ENCODE results near the gene PRLHR.

The PRLHR gene

DNA sequence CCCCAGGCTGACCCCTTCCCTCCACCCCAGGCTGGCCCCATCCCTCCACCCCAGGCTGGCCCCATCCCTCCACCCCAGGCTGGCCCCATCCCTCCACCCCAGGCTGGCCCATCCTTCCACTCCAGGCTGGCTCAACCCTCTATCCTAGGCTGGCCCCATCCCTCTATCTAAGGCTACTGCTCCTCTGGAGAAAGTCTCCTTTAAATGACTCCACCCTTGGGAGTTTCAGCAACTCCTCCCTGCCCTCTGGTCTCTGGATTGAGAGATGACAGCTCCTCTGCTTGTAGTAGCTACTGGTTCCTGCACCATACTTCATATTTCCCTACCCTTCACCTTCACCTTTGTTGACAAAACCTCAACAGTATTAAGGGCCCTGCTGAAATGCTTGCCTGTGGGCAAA lies 8.5 kb downstream of the PRLHR start:
- DNase-seq = no peak

GRCh38 chr10:118585794-118586193 lies 9.7 kb downstream of the PRLHR start:
- DNase-seq = no peak

DNA sequence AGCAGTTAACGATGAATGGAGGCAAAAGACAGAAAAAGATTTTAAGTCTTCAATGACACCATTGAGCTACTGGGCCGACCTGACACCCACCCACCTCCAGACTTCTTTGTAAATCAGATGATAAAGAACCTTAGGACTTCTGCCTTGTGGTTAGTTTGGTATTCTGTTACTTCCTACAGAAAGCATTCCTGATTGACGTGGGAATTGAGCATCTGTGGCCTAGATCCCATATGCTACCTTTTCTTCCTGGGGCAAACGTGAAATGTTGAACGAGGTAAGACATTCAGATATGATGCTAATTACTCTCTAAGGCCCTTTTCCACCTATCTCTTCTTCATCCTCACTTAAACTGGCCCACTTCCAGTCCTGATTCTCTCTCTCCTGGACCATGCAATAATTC lies 10.2 kb downstream of the PRLHR start:
- no peak for DNase-seq

- no peak for DNase-seq
Measured at GRCh38 chr10:118584181-118584954, 11.1 kb downstream of the PRLHR start.

DNA sequence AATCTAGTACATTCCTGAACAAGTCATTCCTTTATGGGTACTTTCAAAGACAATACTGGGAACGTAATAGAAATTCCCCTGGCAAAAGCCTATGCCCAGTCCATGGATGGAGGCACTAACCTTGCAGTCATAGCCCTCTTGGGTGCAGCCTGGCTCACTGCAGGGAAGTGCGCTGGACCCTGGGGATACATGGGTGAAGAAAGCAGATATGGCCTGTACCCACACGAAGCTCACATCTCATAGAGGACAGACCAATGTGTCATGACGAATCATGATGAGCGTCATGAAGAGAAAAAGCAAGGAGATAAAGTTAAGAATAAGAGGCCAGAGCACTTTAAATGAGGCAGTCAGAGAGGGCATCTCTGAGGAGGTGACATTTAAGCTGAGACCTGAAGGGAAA lies 11.8 kb downstream of the PRLHR start:
- DNase-seq = no peak

- DNase-seq = no peak
Measured at GRCh38 chr10:118582511-118582910, 12.9 kb downstream of the PRLHR start.

DNA sequence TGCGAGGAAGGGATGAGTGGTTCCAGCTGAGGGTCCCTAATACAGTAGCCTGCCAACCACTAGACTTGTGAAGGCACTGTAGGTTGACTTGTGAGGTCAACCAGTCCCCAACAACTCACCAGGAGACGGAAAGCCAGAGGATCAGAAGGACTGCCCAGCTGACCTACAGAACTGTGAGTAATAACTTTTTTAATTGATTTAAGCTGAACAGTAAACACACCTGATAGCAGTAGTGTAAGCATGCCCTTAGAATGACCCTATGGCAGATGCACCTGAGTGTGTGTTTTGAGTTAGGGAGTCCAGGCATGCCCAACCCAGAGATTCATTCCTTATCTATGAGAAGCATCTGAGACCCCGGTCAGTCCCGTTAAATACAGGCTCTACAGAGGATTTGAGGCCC lies 14.1 kb downstream of the PRLHR start:
- DNase-seq = no peak

- no peak for DNase-seq
Measured at GRCh38 chr10:118580702-118581101, 14.7 kb downstream of the PRLHR start.

DNA sequence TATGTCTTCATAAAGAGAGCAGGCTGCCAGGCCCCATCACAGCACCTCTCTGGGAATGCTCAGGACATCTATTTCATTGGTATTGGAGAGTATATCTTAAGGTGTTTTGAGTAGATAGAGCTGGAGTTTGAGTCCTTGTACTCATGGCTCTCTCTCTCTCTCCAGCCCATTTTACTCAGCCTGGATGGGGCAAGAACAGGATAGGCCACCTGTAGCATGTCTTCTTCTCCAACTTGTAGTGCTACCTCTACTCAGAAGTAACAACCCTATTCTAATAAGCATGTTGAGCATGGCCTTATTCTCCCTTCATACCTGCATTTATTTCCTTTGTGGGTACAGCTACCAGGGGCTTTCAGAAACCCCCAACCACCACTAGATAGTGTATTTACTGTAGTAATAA lies 21.9 kb downstream of the PRLHR start:
- no peak for DNase-seq

GRCh38 chr10:118572256-118573041 lies 23.0 kb downstream of the PRLHR start:
- DNase-seq = no peak

DNA sequence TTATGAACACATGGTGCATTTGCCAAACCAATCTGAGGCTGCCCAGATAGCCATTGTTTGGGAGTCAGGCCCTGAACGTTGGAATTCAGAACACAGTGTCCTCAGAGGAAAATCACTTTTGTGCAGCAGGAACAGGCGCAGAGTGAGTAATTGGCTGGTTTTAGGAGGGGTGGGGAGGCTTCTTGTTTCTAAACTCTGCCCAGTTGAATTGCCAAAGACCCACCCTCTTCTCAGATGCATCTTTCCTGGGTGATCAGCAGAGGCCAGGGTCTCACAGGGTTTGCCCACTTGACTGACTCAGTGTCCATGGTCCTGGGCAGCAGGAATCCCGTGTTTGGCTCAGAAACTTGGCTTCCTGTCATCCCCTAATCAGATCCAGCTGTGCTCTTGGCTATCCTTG lies 24.3 kb downstream of the PRLHR start:
- no peak for DNase-seq

- no peak for DNase-seq
Measured at GRCh38 chr10:118570591-118570990, 24.9 kb downstream of the PRLHR start.

DNA sequence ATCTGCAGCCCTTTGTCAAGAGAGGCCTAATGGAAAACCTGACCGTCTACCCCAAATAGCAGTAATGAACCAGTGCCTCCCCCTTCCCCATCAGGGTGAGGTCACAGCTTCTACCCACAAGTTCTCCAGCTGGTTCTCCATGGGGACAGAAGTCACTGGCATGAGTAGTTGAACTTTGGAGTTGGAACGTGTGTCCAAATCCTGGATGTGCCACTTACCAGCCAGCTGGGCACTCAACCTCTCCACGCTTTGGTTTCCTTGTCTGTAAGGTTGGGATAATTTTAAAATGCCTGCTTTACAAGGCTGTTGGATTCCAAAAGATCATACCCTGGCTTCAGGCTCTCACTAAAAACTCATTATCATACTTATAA lies 25.6 kb downstream of the PRLHR start:
- no peak for DNase-seq

DNA sequence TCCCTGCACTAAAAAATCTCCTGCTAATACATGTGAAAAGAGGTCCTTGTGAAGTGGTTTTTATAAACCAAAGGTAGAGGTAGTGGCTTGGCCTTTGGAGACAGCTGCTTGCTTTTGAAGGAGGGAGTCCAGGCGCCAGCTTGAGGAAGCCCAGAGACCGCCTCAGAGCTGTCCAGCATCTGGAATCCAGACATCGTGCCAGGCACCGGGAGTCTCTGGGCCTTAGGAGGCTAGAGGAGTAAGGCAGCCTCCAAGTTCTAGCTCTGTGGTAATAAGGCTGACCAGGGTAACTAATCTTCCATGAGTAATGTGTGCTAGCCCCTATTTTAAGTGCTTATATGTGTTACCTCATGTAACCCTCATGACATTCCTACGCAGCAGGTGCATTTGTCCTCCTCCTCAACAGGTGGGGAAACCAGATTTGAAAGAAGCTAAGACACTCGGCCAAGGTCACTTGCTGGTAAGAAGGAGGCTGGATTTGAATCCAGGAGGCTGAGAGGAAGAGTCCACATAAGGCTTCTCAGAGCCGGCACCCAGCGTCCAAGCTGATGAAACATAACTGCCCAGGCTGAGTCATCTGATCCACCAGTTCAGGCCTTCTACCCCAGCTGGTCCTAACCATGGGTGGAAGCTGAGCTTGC lies 26.1 kb downstream of the PRLHR start:
- no peak for DNase-seq

DNA sequence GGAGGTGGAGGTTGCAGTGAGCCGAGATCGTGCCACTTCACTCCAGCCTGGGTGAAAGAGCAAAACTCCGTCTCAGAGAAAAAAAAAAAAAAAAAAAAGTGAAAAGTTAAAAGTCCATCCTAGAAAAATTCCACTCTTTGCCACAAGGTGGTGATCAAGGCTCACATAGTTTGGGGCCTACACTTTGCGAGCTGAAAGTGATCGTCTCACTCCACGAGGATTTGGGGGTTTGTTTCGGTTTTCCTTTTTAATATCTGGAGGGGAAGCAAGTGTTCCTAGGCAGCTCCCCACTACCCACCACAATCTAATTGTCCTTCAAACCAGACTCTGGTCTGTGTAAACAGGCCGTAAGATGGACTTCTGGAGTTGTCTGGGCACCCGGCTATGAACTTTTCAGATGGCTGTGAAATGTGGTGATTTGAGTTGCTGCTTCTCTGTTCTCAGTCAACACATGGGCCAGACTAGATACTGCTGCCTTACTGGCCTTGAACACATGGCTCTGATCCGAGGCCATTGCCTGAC lies 27.1 kb downstream of the PRLHR start:
- DNase-seq = peak; percentile 16 to 22

- no peak for DNase-seq
Measured at GRCh38 chr10:118567701-118568248, 27.7 kb downstream of the PRLHR start.

DNA sequence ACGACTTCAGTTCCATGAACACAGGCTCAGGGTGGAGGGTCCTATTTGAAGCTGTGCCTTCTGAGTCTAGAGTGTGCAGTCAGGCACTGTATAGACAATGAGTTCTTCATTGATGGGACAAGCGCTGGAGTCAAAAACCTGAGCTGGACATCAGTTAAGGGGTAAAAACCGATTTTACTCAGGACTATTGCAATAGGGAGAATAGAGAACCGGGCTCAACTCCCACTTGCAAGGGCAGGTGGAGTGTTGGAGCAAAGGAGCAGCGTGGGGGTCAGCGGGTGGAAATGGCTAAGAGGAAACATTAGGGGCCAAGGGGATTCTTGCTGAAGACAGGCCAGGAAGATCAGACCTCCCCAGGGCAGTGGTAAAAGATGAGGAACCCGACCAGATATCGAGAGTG lies 28.5 kb downstream of the PRLHR start:
- no peak for DNase-seq

GRCh38 chr10:118565301-118566075 lies 30.0 kb downstream of the PRLHR start:
- DNase-seq = no peak

DNA sequence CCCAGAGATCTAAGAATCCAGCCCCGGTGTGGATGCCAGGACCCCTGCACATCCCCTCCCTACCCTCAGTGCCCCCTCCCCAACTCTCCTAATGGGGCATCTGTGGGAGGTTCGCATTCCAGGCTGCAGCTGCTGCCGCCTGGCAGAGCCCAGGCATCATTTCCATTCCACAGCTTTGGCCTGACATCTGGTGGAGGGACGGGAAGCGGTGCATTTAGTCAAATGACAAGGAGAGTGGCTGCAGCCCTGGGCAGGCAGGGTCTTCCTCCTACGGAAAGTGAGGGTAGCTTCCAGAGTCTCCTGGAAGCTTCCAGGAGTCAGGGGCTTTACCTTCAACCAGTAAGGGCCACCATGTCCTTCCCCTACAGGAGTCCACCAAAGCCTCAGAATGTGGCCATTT lies 30.8 kb downstream of the PRLHR start:
- DNase-seq = no peak

DNA sequence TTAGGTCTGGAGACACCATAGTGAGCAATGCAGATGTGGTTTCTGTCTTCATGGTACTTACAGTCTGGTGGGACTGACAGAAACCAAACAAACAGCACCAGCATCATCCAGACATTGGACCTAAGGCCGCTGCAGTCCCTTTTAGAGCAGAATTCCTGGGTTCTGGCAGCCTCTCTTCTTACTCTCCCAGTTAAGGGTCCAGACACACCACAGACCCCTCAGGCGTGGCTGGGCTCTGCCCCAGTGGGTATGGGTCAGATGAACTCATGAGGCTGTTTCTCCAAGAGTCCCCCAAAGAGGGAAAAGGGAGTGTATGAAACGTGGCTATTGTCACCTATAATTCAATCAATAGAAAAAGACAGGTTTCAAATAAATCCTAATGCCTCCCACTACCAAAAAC lies 31.3 kb downstream of the PRLHR start:
- no peak for DNase-seq

DNA sequence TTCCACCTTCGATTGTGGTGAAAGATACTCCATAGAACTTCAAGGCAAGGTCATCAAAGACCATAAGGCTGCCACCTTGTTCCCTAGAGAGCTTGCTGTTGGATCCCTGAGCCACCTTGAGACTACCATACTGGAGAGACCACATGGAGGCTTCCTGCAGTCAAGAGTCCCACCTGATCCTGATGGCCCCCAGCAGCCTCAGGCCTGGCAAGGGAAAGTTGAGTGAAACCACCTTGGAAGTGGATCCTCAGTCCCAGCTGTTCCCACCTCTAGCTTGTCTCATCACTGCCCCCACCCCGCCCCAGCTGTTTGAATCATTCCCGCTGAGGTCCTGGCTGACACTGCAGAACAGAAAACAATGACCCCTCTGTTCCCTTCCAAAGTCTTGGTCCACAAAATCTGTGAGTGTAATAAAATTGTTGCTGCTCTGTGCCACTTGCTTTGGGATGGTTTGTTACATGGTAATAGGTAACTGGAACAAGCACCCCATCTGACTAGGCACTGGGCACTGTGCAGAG lies 32.0 kb downstream of the PRLHR start:
- no peak for DNase-seq

- DNase-seq = peak; percentile 11 to 43
Measured at GRCh38 chr10:118562851-118563250, 32.6 kb downstream of the PRLHR start.

Data from AML-193 (cell line).